Endothelial cell of umbilical vein (primary cell): ENCODE data around the gene ADRB2. TPM values are rescaled to one million over a fixed set of nuclear protein-coding genes. Genes with fewer than 3 reads are reported as not detected.

Experiments used
- BruUV-seq: library from RNA; stranded (reverse); fragments of 400-500 nt; replicated peaks from 2 replicates; lab custom pipeline; 2021; lab: Mats Ljungman, UMichigan
- CTCF ChIA-PET: fragments of 300-600, 350-600 bp; sonication (Branson Sonifier 250); formaldehyde crosslinking; loops from one replicate; lab custom pipeline; 2021; ENCODE audit warnings: antibody characterized with exemption, inconsistent platforms; lab: Charles Lee
- POLR2A ChIA-PET: fragments of 300-600, 350-600 bp; sonication (Branson Sonifier 250); formaldehyde crosslinking; loops from one replicate; lab custom pipeline; 2021; ENCODE audit warnings: antibody characterized with exemption, inconsistent platforms; lab: Charles Lee
- DNase-seq: peaks from one replicate; pipeline ENCODE4 v3.0.0-alpha.2; 2011; ENCODE audit warnings: low read depth, low spot score
- FAIRE-seq: peaks from 2 replicates; lab custom pipeline; 2011; peaks lifted over from hg19 to GRCh38; lab: Jason Lieb, UNC
- H2AFZ ChIP-seq: 2 replicates; pipeline ENCODE4 v1.6.0; 2012; ENCODE audit warnings: low read depth, low read length, control low read depth, inconsistent platforms
- H3K27ac ChIP-seq: 2 replicates; pipeline ENCODE4 v1.5.1; 2011; ENCODE audit warnings: low read depth, mild to moderate bottlenecking, control low read depth, low read length, moderate library complexity; ENCODE audit not compliant: insufficient read depth
- H3K27me3 ChIP-seq, 2 experiments: 2 replicates each; pipeline versions ENCODE4 v1.6.0 to v1.6.1; 2011; ENCODE audit warnings: low read length in 2 of 2, mixed read lengths in 1 of 2; ENCODE audit not compliant: control insufficient read depth in 2 of 2, insufficient read depth in 2 of 2
- H3K36me3 ChIP-seq, 2 experiments: 2 replicates in 1 of 2; 3 replicates in 1 of 2; pipeline ENCODE4 v1.5.1; 2011; ENCODE audit warnings: low read length in 2 of 2, mild to moderate bottlenecking in 1 of 2, moderate library complexity in 1 of 2; ENCODE audit not compliant: control insufficient read depth in 2 of 2, insufficient read depth in 2 of 2; ENCODE audit errors: extremely low read depth in 1 of 2
- H3K4me1 ChIP-seq: 3 replicates; pipeline ENCODE4 v1.5.1; 2011; ENCODE audit warnings: mild to moderate bottlenecking, low read length; ENCODE audit not compliant: control insufficient read depth, insufficient read depth; ENCODE audit errors: extremely low read depth
- H3K4me2 ChIP-seq: 2 replicates; pipeline ENCODE4 v1.6.1; 2011; ENCODE audit warnings: low read length, control low read depth, mixed read lengths; ENCODE audit not compliant: insufficient read depth
- H3K4me3 ChIP-seq, 3 experiments: fragments of 200-600 bp in 1 of 3; sonication (generic), shearing (Covaris generic) in 1 of 3; replicated peaks in 1 of 3; 2 replicates each; pipeline ENCODE4 v1.5.1; 2011 to 2016; ENCODE audit warnings: control low read depth in 3 of 3, low read length in 3 of 3, mild to moderate bottlenecking in 2 of 3, inconsistent platforms in 1 of 3, low read depth in 1 of 3, moderate library complexity in 1 of 3; ENCODE audit not compliant: insufficient read depth in 1 of 3
- H3K79me2 ChIP-seq: 2 replicates; pipeline ENCODE4 v1.6.0; 2012; ENCODE audit warnings: low read length, inconsistent platforms; ENCODE audit not compliant: control insufficient read depth, insufficient read depth
- H3K9ac ChIP-seq: replicated peaks from 2 replicates; pipeline ENCODE3; 2011; ENCODE audit warnings: low read length, control low read depth; ENCODE audit not compliant: insufficient read depth; ENCODE audit errors: extremely low read depth
- H3K9me1 ChIP-seq: replicated peaks from 3 replicates; pipeline ENCODE4 v1.6.0; 2011; ENCODE audit warnings: mild to moderate bottlenecking, low read length; ENCODE audit not compliant: control insufficient read depth, insufficient read depth; ENCODE audit errors: extremely low read depth
- H3K9me3 ChIP-seq: replicated peaks from 2 replicates; pipeline ENCODE4 v1.5.1; 2012; ENCODE audit warnings: low read length, inconsistent platforms; ENCODE audit not compliant: control insufficient read depth, insufficient read depth
- H4K20me1 ChIP-seq: replicated peaks from 2 replicates; pipeline ENCODE3; 2011; ENCODE audit warnings: mild to moderate bottlenecking, low read length; ENCODE audit not compliant: control insufficient read depth, insufficient read depth; ENCODE audit errors: extremely low read depth
- CTCF ChIP-seq, 2 donors: IDR thresholded peaks; 1 replicate in 1 of 2; 2 replicates in 1 of 2; pipeline ENCODE4 v1.5.1; 2011; ENCODE audit warnings: low read length in 2 of 2, mild to moderate bottlenecking in 2 of 2, moderate library complexity in 2 of 2, control low read depth in 1 of 2, inconsistent platforms in 1 of 2, low read depth in 1 of 2; ENCODE audit not compliant: insufficient read depth in 1 of 2; ENCODE audit errors: extremely low read depth in 1 of 2
- EZH2 ChIP-seq: IDR thresholded peaks from 2 replicates; pipeline ENCODE4 v1.6.1; 2012; ENCODE audit warnings: borderline replicate concordance, low read depth, mild to moderate bottlenecking, moderate library complexity, low read length, inconsistent platforms; ENCODE audit not compliant: severe bottlenecking
- FOS ChIP-seq: IDR thresholded peaks from 2 replicates; pipeline ENCODE4 v1.6.1; 2011; ENCODE audit warnings: mild to moderate bottlenecking, low read length, moderate library complexity, borderline replicate concordance; ENCODE audit not compliant: insufficient read depth
- GATA2 ChIP-seq: IDR thresholded peaks from 2 replicates; pipeline ENCODE4 v1.7.0; 2011; ENCODE audit warnings: low read depth, mild to moderate bottlenecking, moderate library complexity, mixed read lengths, low read length; ENCODE audit not compliant: insufficient read length, insufficient read depth
- JUN ChIP-seq: IDR thresholded peaks from 2 replicates; pipeline ENCODE4 v1.6.1; 2011; ENCODE audit warnings: borderline replicate concordance, low read depth; ENCODE audit not compliant: insufficient read length, insufficient read depth
- MAX ChIP-seq: IDR thresholded peaks from 2 replicates; pipeline ENCODE4 v1.6.1; 2011; ENCODE audit not compliant: insufficient read depth, insufficient read length
- MYC ChIP-seq: IDR thresholded peaks from one replicate; pipeline ENCODE4 v1.6.1; 2011; ENCODE audit warnings: mild to moderate bottlenecking, low read depth, low read length
- POLR2A ChIP-seq: IDR thresholded peaks from 2 replicates; pipeline ENCODE4 v1.6.1; 2012; ENCODE audit warnings: low read depth, mild to moderate bottlenecking, control low read depth, low read length
- POLR2AphosphoS5 ChIP-seq: IDR thresholded peaks from 2 replicates; pipeline ENCODE4 v1.6.1; 2012; ENCODE audit warnings: low read depth, mild to moderate bottlenecking, control low read depth, low read length, moderate library complexity; ENCODE audit not compliant: insufficient read depth
- dilution Hi-C: fragments of 300-500 bp; cut with MboI; formaldehyde crosslinking; loops from one replicate; pipeline ENCODE4 v1.15.0; 2019; ENCODE audit warnings: low sequenced_read_pairs; ENCODE audit not compliant: extremely low pct_ligation_motif_present
- intact Hi-C: fragments of 100-400 bp; cut with micrococcal nuclease; formaldehyde crosslinking; loops from one replicate; pipeline ENCODE4 v1.10.0; 2022
- polyA plus RNA-seq, 4 experiments: library from polyadenylated mRNA; depleted of rRNA in 3 of 4; stranded (reverse) in 3 of 4; unstranded in 1 of 4; fragments of >200 nt; gene quantifications; 2 replicates each; pipeline versions ENCODE4 v1.2.1 to v1.2.3, GENCODE V29; 2011 to 2012; ENCODE audit warnings: missing spikeins in 1 of 4
- total RNA-seq: library from RNA; stranded (reverse); gene quantifications from 2 replicates; pipeline ENCODE4 v1.2.3, GENCODE V29; 2021

ADRB2 gene
- total and polyA plus RNA-seq, 2 donors (not counting 3 experiments of a cell fraction or from before 2014, with no cell fraction given), result 0.86 to 0.88 TPM

GRCh38 chr5:148858106-148858505, 31.7 kb downstream of the ADRB2 start:
- Histone ChIP-seq H3K27me3 (no peaks in the 10 kb centered on the region), H2AFZ (no peak overlapping the region), H4K20me1 (no peaks in the 10 kb centered on the region), H3K4me2 (no peak overlapping the region), H3K27ac (no peak overlapping the region), H3K36me3 (no peaks in the 10 kb centered on the region), H3K4me3 (no peak overlapping the region), H3K4me1 (no peaks in the 10 kb centered on the region), H3K9me1 (no peaks in the 10 kb centered on the region), H3K9me3 (no peaks in the 10 kb centered on the region), H3K9ac (no peak overlapping the region), H3K79me2 (no peaks in the 10 kb centered on the region)
- intact Hi-C loops, result no loop called here
- FAIRE-seq (no peak), DNase-seq (no peak)
- ChIA-PET CTCF (interaction anchor here (0.8 kb wide), 2 partner anchors 100 to 117 kb away, joined by 3 read pairs; no protein-coding TSS in a partner anchor), POLR2A (no interaction called here)
- dilution Hi-C loops, result no loop called here
- TF ChIP-seq POLR2A (no peak), CTCF (IDR thresholded peaks at IDR 0.05; ENCODE audit: extremely low read depth in 1 of 2, insufficient read depth in 1 of 2, low read depth in 1 of 2, low read length in 2 of 2) (no peak), MYC (no peak), POLR2AphosphoS5 (no peak), JUN (no peak), MAX (no peak), FOS (no peak)
- BruUV-seq, result no TSS peak

GRCh38 chr5:148858547-148858946, 32.1 kb downstream of the ADRB2 start:
- H3K9me3 ChIP-seq, result no peaks in the 10 kb centered on the region
- intact Hi-C loops, result no loop called here
- dilution Hi-C loops, result no loop called here
- no peaks in the 10 kb centered on the region for H4K20me1 ChIP-seq
- no peaks in the 10 kb centered on the region for H3K27me3 ChIP-seq
- H2AFZ ChIP-seq, result no peak overlapping the region
- H3K4me2 ChIP-seq, result no peak overlapping the region
- ChIA-PET POLR2A (no interaction called here), CTCF (no interaction called here)
- no peaks in the 10 kb centered on the region for H3K9me1 ChIP-seq
- no TSS peak for BruUV-seq
- no peak overlapping the region for H3K27ac ChIP-seq
- no peak for FAIRE-seq
- no peaks in the 10 kb centered on the region for H3K36me3 ChIP-seq
- H3K4me1 ChIP-seq, result no peaks in the 10 kb centered on the region
- no peak for TF ChIP-seq MYC
- TF ChIP-seq POLR2AphosphoS5, result no peak
- no peak for TF ChIP-seq CTCF (IDR thresholded peaks at IDR 0.05; ENCODE audit: extremely low read depth in 1 of 2, insufficient read depth in 1 of 2, low read depth in 1 of 2, low read length in 2 of 2)
- TF ChIP-seq MAX, result no peak
- no peak for TF ChIP-seq JUN
- TF ChIP-seq GATA2, result no peak
- no peak for TF ChIP-seq EZH2
- TF ChIP-seq POLR2A, result no peak
- TF ChIP-seq FOS, result no peak
- no peak overlapping the region for H3K4me3 ChIP-seq
- no peak overlapping the region for H3K9ac ChIP-seq
- no peaks in the 10 kb centered on the region for H3K79me2 ChIP-seq
- no peak for DNase-seq
